ENCODE results near the gene CBL.

DNA sequence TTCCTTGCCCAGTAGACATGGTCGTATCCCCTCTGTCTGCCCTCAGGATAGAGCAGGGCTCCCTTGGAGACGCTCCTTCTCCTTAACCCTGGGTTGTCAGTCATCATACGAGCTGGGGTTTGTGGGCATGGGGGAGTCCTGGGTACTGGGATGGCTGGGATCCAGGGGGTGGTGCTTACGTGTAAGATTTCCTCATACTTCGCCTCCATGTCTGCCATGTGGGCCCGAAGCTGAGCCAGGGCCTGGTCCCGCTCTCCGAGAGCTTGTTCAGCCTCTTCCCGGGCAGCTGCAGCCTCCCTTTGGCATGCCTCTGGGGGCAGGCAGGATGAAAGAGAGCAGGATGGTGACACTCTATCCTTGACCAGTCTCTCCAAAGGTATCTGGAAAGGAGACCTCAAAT is 15.6 kb upstream of the CBL start:
- no peak for TF ChIP-seq EZH2 (IDR thresholded peaks at IDR 0.05; ENCODE audit: insufficient read depth, low read length)
- TF ChIP-seq, protein P1, sequence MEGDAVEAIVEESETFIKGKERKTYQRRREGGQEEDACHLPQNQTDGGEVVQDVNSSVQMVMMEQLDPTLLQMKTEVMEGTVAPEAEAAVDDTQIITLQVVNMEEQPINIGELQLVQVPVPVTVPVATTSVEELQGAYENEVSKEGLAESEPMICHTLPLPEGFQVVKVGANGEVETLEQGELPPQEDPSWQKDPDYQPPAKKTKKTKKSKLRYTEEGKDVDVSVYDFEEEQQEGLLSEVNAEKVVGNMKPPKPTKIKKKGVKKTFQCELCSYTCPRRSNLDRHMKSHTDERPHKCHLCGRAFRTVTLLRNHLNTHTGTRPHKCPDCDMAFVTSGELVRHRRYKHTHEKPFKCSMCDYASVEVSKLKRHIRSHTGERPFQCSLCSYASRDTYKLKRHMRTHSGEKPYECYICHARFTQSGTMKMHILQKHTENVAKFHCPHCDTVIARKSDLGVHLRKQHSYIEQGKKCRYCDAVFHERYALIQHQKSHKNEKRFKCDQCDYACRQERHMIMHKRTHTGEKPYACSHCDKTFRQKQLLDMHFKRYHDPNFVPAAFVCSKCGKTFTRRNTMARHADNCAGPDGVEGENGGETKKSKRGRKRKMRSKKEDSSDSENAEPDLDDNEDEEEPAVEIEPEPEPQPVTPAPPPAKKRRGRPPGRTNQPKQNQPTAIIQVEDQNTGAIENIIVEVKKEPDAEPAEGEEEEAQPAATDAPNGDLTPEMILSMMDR (IDR thresholded peaks at IDR 0.05; ENCODE audit: insufficient read depth, low read depth, low read length), result no peak

Measured in astrocyte (in vitro differentiated cells and primary cell).